GM19468 (cell line): ENCODE results near the gene THSD4.
"Not testable (repeated sequence)": the region's sequence is repeated elsewhere in the genome, so short reads cannot be mapped to it uniquely, and the experiment has no call there.

ENCODE experiments used
- ATAC-seq: cut with Tn5 transposase; IDR thresholded peaks from one replicate; pipeline ENCODE4 v1.9.1; 2021; ENCODE audit warnings: mild to moderate bottlenecking, moderate library complexity, moderate number of reproducible peaks; ENCODE audit not compliant: unreplicated experiment; ENCODE audit errors: extremely low read depth

THSD4 gene

GRCh38 chr15:71245588-71245987 is 130.3 kb downstream of the THSD4 start:
- ATAC-seq = no peak

- no peak for ATAC-seq
Measured at GRCh38 chr15:71248386-71248785, 133.1 kb downstream of the THSD4 start.

GRCh38 chr15:71249986-71250385 is 134.7 kb downstream of the THSD4 start:
- no peak for ATAC-seq

GRCh38 chr15:71250936-71251583 is 135.8 kb downstream of the THSD4 start:
- no peak for ATAC-seq

GRCh38 chr15:71251584-71252043 is 136.3 kb downstream of the THSD4 start:
- no peak for ATAC-seq

- no peak for ATAC-seq
Measured at GRCh38 chr15:71252044-71252739, 136.9 kb downstream of the THSD4 start.

GRCh38 chr15:71252740-71253047 is 137.4 kb downstream of the THSD4 start:
- no peak for ATAC-seq

- ATAC-seq = no peak
Measured at GRCh38 chr15:71254491-71254890, 139.2 kb downstream of the THSD4 start.

GRCh38 chr15:71256934-71257664 is 141.8 kb downstream of the THSD4 start:
- ATAC-seq = no peak

GRCh38 chr15:71259866-71260265 is 144.6 kb downstream of the THSD4 start:
- no peak for ATAC-seq

- ATAC-seq = no peak
Measured at GRCh38 chr15:71261418-71261817, 146.1 kb downstream of the THSD4 start.

- ATAC-seq = no peak
Measured at GRCh38 chr15:71261909-71262308, 146.6 kb downstream of the THSD4 start.

GRCh38 chr15:71262599-71262998 is 147.3 kb downstream of the THSD4 start:
- ATAC-seq = no peak

- not testable (repeated sequence) for ATAC-seq
Measured at GRCh38 chr15:71265606-71266005, 150.3 kb downstream of the THSD4 start.

- ATAC-seq = no peak
Measured at GRCh38 chr15:71271327-71271726, 156.1 kb downstream of the THSD4 start.

- ATAC-seq = no peak
Measured at GRCh38 chr15:71272932-71273331, 157.7 kb downstream of the THSD4 start.

- ATAC-seq = no peak
Measured at GRCh38 chr15:71273731-71274447, 158.6 kb downstream of the THSD4 start.

- no peak for ATAC-seq
Measured at GRCh38 chr15:71274448-71274798, 159.2 kb downstream of the THSD4 start.

- no peak for ATAC-seq
Measured at GRCh38 chr15:71275098-71275497, 159.8 kb downstream of the THSD4 start.

- no peak for ATAC-seq
Measured at GRCh38 chr15:71275566-71276335, 160.5 kb downstream of the THSD4 start.
